Measurements from ENCODE around the gene PPP1R7.

PPP1R7 gene

DNA sequence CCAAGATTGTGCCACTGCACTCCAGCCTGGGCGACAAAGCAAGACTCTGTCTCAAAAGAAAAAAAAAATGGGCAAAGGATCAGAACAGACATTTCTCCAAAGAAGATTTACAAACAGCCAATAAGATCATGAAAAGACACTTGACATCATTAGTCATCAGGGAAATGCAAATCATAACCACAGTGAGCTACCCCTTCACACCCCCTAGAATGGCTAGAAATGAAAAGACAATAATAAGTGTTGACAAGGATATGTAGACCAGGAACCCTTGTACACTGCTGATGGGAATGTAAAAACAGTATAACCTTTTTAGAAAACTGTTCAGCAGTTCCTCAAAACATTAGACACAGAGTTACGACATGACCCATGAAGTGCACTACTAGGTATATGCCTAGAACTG, 29.8 kb upstream of the PPP1R7 start:
- no peak for DNase-seq

DNA sequence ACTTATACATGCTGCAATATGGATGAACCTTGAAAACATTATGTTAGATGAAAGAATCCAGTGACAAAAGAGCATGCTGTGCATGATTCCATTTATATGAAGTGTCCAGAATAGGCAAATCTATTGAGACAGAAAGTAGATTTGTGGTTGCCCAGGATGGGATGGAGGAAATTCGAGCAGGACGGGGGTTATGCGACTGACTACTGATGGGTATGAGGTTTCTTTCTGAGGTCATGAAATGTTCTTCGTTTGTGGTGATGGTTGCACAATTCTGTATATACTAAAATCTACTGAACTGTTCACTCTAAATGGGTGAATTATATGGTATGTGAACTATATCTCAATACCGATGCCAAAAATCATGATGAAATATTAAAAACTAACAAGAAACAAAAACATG, 29.3 kb upstream of the PPP1R7 start:
- DNase-seq, result no peak

DNA sequence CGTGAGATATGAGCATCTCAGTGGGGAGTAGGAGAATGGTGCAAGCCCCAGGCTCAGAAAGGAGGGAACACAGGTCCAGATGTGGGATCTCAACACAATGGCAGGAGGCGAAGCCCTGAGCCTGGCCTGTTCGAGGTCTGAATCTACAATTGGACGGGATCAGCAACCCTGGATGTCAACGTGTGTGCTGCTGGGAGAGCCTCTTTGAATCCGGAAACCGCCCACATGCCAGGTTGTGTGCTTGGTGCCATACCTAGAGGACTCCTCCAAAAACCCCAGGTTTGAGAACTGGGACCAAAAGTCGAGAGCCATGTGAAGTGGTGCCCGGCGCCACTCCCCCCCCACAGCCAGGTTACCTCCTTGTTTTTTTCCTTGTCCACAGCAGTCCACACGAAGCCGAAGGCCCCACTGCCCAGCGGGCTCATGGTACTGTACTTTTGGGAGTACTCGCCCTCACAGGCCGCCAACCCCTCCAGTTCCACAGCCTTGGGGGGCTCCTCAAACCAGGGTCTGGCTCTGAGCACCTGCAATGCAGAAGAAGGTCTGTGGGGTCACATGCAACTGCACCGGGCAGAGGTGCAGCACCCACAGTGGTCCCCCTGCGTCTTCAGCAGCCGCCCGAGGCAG, 27.8 kb upstream of the PPP1R7 start:
- DNase-seq, result no peak

DNA sequence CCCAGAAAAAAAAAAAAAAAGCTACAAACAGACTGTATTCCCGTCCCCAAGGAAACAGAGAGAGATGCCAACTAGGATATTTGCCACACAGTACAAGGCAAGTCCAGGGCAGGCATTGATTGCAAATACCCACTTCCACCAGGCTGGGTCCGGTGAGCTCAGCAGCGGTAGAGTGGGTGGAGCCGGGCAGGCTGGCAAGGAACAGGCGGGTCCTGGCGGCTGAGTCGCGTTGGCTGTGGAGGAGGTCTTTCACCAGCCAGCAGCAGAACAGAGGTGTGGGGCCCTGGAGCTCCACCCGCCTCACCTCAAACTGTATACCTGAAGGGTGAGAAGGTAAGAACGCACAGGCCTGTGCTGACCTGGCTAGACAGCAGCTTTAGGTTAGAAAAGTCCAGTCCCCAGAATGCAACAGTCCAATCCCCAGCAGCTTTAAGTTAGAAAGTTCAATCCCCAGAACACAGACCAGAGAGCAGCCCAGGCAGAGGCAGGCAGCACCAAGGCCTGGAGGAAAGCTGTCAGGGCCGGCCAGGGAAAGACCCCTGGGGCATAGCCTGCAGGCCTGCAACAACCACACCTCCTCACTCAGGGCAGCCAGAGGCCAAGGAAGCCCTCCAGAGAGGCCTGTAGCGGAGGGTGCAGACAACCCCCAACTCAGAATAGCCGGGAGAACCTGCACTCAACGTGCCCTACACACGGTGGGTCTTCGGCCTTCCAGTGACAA, 26.3 kb upstream of the PPP1R7 start:
- DNase-seq, result no peak

DNA sequence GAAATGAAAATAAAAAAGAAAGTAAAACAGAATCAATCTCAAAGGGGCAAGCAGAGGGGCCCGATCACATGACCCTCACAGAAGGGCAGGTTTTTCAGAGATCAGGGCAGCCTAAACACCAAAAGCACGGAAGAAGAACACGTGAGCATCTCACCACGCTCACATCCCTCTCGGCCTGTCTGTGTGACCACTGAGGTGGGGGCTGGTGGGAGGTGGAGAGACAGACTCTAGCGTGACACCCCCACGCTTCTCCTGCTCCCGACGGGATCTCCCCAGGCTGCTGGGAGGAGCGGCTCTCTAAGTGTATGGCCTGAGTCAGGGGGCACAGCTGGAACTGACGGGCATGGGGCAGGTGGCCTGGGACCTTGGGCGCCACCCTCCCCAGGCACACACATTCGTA, 24.6 kb upstream of the PPP1R7 start:
- no peak for DNase-seq

DNA sequence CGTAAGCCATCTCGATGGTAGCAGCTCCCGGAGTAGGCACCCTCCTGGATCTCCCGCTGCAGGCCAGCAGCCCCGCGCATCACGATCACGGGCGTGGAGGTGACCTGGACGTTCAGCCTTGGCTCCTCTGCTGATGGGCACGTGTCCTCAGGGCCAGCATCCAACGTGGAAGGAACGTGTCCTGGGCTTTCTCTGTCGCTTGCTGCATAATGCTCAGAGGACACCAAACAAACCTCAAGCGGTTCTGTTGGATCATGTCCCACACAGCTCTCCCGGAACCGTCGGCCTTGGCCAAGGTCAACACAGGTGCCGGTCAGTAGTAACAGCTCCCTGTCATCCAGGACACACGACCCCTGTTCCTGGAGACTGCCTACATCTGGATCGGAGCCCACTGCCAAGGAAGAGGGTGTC, 24.1 kb upstream of the PPP1R7 start:
- DNase-seq, result no peak

DNA sequence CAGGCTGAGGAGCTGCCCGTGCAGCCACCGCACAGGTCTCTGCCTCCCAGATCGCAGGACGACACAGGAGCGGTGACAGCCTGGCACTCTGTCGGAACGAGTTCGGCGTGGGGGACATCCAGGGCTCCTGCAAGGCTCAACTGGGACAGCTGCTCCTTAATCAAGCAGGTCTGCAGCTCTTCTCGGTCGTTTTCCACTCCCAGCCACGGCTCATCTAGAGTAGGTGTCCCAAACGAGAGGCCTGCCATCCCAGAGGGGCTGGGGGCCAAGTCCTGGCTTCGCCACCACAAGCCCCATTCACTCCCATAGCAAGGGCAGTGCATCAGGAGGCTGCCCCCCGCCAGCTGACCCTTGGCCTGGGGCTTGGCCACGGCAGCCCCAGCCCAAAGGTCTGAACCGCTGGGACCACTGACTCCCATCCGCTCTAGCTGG, 23.5 kb upstream of the PPP1R7 start:
- DNase-seq, result no peak

DNA sequence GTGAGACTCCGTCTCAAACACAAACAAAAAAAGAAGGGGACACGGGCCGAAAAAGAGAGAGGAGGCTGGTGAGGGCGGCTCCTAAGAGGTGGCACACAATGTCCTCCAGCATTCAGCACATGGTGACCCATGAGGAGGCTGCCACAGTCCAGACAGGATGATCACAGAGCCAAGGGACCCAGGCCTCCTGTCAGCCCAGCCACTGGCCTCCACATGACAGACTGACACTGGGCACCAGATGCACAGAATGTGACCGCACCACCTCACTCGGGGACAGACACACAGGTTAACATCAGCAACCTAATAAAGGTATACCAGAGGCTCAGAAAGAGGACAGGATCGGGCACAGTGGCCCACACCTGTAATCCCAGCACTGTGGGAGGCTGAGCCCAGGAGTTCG, 22.0 kb upstream of the PPP1R7 start:
- no peak for DNase-seq

DNA sequence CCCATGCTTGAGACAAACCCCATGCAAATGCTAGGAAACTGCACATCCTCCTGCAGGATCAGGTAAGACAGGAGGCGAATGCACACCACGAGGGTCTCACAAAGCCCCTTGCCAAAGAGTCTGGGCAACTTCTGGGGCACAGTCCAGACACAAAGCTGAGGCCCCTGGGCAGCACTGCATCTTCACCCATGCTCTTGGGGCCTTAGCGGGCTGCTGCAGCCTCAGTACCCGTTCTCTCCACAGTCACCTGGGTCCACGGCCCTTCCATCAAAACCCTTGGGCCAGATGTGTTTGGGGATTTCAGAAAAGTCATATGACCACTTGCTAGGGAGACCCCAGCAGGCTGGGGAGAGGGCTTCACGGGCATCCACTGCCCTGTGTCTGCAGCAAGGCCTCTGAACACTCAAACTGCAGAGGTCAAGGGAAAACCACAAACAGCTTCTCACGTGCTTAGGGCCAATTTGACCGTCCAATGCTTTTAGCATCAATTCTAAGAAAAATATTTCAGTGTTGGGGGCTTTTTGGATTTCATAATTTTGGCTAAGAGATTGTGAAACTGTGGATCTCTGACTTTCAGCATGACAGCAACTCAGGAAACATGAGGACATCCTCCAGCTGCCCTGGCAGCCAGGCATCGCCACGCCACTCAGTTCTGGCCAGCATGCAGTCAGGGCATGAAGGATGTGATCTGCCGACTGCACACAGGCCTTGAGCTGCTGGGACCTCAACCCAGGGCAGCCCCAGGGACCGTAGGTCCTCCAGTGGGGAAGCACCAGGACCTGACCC, 21.0 kb upstream of the PPP1R7 start:
- DNase-seq, result peak; percentile 5 to 30

DNA sequence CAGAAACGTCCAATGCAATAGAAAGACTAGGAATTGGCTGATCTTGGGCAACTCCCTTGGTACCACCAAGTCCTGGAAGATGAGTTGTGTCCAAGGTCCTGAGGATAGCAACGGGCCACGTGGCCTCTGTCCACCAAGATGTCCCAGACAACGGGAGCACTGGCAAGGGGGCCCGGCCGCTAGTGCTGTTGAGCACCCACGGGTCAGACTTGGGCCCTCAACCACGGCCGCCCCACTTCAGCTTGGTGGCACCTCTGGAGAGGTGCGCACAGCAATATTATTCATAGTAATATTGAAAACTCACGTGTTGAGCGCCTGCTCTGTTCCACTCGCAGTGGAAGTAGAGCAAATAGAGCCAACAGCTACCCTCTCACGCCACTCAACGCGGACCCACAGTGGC, 20.0 kb upstream of the PPP1R7 start:
- no peak for DNase-seq

DNA sequence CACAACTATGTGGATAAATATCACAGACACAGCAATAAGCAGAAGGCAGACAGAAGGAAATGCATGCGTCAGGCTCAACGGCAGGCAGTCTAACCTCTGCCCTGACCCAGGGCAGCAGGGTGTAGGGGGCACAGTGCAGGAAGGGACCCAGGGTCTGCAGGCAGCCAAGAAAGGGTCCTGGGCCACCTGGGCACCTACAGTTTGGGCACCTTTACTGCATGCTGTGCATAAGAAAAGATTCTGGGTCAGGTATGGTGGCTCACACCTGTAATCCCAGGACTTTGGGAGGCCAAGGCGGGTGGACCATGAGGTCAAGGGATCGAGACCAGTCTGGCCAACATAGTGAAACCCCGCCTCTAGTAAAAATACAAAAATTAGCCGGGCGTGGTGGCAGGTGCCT, 18.7 kb upstream of the PPP1R7 start:
- DNase-seq, result no peak

DNA sequence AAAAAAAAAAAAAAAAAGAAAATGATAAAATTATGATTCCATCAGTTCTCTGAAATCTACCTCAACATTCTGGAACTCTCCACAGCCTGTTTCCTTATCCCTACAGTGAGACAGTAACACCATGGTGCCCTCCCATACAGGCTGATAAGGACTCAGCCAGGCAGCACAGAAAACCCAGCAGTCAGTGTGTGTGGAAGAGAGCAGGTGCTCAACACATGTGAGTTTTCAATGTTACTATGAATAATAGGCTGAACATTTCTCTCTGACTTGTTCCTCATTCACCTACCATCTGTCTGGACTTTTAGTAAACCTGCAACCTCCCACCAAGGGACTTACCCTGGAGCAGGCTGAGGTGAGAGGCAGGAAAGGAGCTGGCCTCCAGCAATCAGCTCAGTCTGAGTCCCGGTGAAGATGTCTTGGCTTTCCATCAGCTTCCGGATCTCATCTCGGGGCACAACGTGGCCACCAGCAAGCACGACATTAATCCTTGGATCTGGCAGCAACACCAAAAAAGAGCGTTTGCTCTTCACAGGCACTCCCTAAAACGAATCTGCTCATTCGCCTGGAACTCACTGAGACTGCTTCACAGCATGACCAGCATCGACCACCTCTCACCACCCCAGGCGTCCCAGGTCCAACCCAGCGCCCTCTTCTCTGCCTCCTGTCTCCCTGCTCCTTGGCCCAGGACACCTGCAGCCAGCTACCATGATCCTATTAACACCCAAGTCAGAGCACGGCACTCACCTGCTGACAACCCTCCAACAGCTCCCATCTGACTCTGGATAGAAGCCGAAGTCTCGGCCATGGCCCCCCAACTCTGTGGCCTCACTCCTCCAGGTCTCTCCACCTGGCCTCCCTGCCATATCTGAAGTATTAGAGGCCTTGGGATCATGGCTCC, 17.5 kb upstream of the PPP1R7 start:
- no peak for DNase-seq

DNA sequence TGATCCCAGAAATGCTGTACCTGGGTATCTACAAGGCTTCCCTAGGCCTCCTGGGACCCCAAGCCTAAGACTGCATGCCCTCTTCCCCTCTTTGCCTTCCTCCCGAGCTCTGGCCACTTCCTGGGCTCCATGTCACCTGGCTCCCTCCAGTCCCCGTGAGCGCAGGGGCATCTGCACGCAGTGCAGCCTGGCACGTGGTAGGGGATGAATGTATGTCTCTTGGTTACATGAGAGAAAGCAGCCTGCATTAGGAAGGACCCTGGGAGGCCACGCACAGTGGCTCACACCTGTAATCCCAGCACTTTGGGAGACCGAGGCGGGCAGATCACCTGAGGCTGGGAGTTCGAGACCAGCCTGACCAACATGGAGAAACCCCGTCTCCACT, 16.8 kb upstream of the PPP1R7 start:
- no peak for DNase-seq

DNA sequence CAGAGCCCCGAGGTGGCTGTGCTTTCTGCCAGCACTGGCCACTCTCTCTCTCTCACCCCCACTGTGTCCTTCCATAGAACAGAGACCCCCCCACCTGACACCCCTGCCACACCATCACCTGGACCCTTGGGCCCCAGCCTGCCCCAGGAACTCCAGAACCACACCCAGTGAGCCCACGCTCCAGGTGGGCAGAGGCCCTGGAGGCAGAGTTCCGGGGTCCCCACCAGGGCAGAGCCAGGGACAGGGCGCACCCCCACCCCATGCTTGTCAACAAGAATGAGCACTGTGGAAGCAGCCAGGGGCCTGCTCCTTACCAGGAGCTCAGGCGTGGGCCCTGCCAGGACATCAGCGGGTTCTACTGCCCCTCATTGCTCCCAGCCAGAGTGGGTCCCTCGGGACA, 15.6 kb upstream of the PPP1R7 start:
- no peak for DNase-seq

DNA sequence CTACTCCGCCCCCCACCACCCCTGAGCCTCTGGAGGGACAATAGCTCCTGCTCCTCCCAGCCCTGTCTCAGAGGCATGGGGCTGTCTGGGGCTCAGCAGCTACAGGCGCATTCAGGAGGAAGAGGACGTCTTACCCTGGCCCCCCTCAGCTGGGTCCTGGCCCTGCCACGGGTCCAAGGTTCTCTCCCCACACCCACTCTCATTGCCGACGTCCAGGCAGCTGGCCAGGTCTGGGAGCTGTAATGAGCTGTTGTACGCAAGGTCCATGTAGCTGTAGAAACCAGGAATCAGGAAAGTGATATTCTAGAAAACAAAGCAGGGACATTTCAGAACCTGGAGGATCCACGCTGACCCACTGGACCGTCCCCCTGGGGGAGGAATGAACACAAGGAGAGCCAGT, 14.5 kb upstream of the PPP1R7 start:
- no peak for DNase-seq

DNA sequence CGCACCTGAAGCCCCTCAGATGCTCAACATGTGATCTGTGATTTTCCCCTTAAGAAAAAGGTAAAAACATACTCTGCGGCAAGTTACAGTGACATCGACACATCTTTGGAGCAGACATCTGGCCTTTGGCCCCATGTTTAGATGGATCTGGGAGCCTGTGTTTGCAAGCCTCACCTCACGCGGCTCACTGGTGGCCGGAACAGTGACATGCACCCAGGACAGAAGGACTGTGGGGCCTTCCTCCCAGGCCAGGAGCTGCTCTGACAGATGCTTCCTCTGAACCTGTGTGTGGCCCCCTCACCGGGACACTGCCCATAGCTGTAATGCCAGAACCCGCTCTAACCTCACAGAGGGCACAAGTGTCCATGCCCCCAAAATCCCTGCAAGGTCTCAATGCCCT, 14.1 kb upstream of the PPP1R7 start:
- no peak for DNase-seq

DNA sequence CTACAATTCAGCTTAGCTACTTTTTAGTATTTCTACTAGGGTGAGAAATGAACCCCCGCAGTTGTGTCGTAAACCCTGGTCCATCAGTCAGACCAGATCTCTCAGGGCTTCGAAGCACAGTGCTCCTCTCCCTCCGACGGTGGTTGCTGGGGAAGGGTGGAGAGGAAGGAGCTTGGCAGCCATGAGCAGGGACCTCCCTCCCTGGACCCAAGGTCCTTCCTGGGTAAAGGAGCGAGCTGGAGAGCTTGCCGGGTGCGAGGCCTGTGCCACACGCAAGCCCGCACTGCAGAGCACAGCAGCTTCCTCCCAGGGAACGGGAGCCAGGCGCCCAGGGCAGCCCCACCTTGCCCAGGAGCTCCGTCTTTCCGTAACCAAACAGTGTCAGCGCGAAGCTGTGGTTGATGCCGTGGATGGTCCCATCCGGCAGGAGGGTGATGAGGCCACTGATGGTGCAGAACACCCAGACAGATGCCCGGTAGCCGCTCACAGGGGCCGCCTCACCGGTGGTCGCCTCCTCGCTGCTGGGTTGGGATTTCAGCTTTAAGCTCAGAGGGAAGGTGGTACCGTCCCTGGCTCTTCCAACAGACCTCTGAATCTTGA, 13.5 kb upstream of the PPP1R7 start:
- DNase-seq, result no peak

DNA sequence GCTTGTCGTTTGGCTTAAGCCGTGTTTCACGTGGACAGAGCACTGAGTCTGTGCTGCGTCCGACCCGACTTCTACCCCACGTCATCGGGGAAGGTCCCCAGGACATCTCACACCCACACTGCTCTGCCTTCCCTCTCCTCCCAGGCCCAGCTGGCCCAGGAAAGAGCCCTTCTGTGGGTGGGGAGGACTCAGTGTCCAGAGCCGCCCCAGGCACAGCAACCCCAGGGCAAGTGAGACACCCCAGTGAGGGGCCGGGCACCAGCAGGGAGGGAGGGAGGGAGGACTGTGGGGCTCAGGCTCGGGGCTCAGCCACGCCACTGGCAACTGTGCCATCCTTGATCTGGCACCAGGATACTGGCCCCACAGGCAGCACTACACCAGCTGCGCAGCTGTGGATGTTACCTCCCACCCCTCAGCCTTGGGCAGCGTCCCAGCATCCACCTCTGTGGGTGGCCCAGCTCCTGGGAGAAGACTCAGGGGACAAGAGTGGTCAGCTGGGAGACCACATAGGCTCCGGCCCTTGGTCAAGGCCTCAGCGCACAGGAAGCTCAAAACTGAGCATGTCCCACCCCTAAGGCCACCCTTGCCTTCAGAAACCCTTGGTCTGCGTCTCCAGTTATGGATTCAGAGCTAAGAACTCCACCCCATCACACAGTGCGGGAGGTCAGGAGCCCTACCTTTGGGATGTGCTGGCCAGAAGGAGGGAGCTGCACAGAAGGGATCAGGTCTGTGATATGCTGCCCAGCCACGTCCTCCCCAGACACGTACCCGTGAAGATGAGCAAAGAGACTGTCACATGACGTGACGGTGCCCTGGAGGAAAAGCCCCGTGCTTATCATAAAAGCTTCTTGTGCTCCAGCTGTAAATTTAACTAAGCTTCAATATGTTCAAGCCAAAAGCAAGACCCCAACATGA, 12.7 kb upstream of the PPP1R7 start:
- no peak for DNase-seq

DNA sequence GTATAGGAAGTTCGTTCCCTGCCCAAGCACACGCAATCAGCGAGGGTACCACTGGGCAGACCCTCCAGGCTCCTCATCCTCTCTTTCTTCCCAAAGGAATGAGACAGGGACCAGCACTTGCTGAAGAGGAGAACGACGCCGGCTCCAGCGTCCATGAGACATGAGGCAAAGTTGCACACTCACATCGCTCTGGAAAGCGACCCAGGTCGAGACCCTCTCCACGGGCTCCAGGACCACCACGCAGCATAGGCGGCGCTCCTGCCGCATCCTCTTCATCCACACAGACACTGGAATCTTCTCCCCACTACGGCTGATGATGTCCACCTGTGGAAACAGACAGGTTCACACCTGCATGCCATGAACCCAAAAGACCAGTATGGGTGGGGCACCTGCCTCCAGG, 11.8 kb upstream of the PPP1R7 start:
- no peak for DNase-seq

DNA sequence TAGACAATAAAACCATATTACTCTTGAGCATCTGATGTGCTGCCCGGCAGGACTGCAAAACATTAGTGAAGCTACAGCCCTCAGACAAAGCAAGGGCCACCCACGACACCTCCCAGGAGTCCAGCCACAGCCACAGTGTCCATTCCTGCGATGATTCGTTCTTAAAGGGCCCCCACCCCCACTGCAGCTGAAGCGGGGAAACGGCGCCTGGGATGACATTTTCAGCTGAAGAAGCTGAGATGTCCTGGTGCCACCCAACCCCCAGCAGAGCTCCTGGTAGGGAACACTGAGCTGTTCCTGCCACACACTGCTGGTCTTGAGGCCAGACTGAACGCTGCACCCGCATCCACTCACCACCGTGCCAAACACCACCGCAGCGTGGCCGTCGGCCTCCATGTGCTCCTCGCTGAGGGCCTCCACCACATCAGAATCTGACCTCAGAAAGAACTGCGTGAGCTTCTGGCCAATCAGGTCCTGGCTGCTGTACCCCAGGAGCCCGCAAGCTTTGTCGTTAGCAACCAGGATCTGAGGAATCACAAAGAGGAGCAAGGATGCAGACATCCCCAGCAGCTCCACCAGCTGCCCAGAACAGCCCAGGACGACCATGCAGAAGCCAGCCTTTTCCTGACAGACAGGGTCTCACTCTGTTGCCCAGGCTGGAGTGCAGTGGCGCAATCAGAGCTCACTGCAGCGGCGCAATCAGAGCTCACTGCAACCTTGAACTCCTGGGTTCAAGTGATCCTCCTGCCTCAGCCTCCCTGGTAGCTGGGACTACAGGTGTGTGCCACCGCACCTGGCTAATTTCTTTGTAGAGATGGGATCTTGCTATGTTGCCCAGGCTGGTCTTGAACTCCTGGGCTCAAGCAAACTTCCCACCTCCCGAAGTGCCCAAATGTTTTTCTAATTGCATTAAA, 10.5 kb upstream of the PPP1R7 start:
- no peak for DNase-seq

Measured in inflammatory macrophage (primary cell).